Natural killer cell (primary cell): Measurements from ENCODE around the gene ARHGEF39. TPM values are rescaled to one million over a fixed set of nuclear protein-coding genes. Genes with fewer than 3 reads are reported as not detected.

Experiments
- ATAC-seq, 3 donors: fragments of 150-1000 bp in 2 of 3; fragments of 200-7000 bp in 1 of 3; cut with Tn5 transposase; 1 replicate in 1 of 3; 2 replicates in 2 of 3; pipeline ENCODE4 v1.10.0; 2021; ENCODE audit warnings: mild to moderate bottlenecking in 2 of 3, moderate library complexity in 2 of 3
- DNase-seq, 2 donors: peaks; one replicate each; pipeline versions ENCODE4 v3.0.0 to v3.0.0-alpha.2; 2013 to 2021; ENCODE audit warnings: mixed read lengths in 1 of 2
- H3K27ac ChIP-seq: one replicate; pipeline ENCODE4 v1.5.1; 2013; ENCODE audit warnings: mild to moderate bottlenecking, low read length
- H3K27me3 ChIP-seq: one replicate; pipeline ENCODE4 v1.6.1; 2013; ENCODE audit warnings: low read length; ENCODE audit not compliant: control insufficient read depth, insufficient read depth
- H3K36me3 ChIP-seq: one replicate; pipeline ENCODE4 v1.6.1; 2013; ENCODE audit warnings: low read length; ENCODE audit not compliant: control insufficient read depth, insufficient read depth
- H3K4me1 ChIP-seq: one replicate; pipeline ENCODE4 v1.6.1; 2013; ENCODE audit warnings: low read length; ENCODE audit not compliant: control insufficient read depth, insufficient read depth
- H3K4me3 ChIP-seq: one replicate; pipeline ENCODE4 v1.5.1; 2013; ENCODE audit warnings: low read length
- H3K9me3 ChIP-seq: one replicate; pipeline ENCODE4 v1.6.1; 2013; ENCODE audit warnings: low read length; ENCODE audit not compliant: control insufficient read depth, insufficient read depth
- H3K27ac Mint-ChIP-seq, 2 donors: one replicate each; pipeline ENCODE4 v1.8.0; 2022; ENCODE audit warnings: mild to moderate bottlenecking in 2 of 2, mixed read lengths in 2 of 2, moderate library complexity in 1 of 2
- H3K27me3 Mint-ChIP-seq, 2 donors: one replicate each; pipeline ENCODE4 v1.8.0; 2022; ENCODE audit warnings: low read depth in 2 of 2, mixed read lengths in 2 of 2
- H3K36me3 Mint-ChIP-seq: one replicate; pipeline ENCODE4 v1.8.0; 2022; ENCODE audit warnings: mixed read lengths
- H3K4me1 Mint-ChIP-seq, 2 donors: one replicate each; pipeline ENCODE4 v1.8.0; 2022; ENCODE audit warnings: mixed read lengths in 2 of 2
- H3K4me3 Mint-ChIP-seq: one replicate; pipeline ENCODE4 v1.8.0; 2022; ENCODE audit warnings: mild to moderate bottlenecking, moderate library complexity, mixed read lengths
- H3K9me3 Mint-ChIP-seq, 2 donors: one replicate each; pipeline ENCODE4 v1.8.0; 2022; ENCODE audit warnings: mixed read lengths in 2 of 2
- CTCF ChIP-seq: fragments of 200-600 bp; IDR thresholded peaks from one replicate; pipeline ENCODE4 v1.8.0; 2022; ENCODE audit warnings: antibody characterized with exemption
- WGBS: methylation state at CpG from one replicate; pipeline ENCODE4 v1.1.7; 2013; ENCODE audit warnings: missing lambda C conversion rate; ENCODE audit not compliant: insufficient coverage; 5-methylcytosine and 5-hydroxymethylcytosine counted together
- intact Hi-C: fragments of 100-400 bp; cut with micrococcal nuclease; formaldehyde crosslinking; loops from one replicate; pipeline ENCODE4 v1.14.2; 2022
- total RNA-seq, 4 donors: library from RNA; stranded (reverse); fragments of 120-200 nt in 1 of 4; gene quantifications; one replicate each; pipeline versions ENCODE4 v1.2.3 to v1.2.4, GENCODE V29; 2013 to 2022

ARHGEF39 gene
- total RNA-seq, 3 donors from 2014 or later (not counting 1 experiment from before 2014, with no cell fraction given) = 1.3 to 3.2 (median 1.5) TPM

- H3K27me3 ChIP-seq = no peaks in the 10 kb centered on the region
- peaks cover 42% of the 10 kb centered on the region for H3K4me1 ChIP-seq
- Mint-ChIP-seq H3K9me3 (no peaks in the 10 kb centered on the region), H3K4me1 (peaks cover 61 to 62% of the 10 kb centered on the region in 2 donors), H3K27ac (peak overlapping the region; percentile 94 to 97), H3K36me3 (no peaks in the 10 kb centered on the region), H3K4me3 (peak overlapping the region; percentile 76), H3K27me3 (no peaks in the 10 kb centered on the region)
- H3K9me3 ChIP-seq = no peaks in the 10 kb centered on the region
- 96% methylated on average over 6 of the region's 9 CpGs for WGBS
- H3K36me3 ChIP-seq = no peaks in the 10 kb centered on the region
- H3K4me3 ChIP-seq = no peak overlapping the region
- DNase-seq (no peak), ATAC-seq (peak in 2 of 3 donors; percentile 22 to 34)
- TF ChIP-seq CTCF = no peak
- H3K27ac ChIP-seq = peak overlapping the region; percentile 80
- intact Hi-C loops = no loop called here
Observed at GRCh38 chr9:35636135-35636876, 28.7 kb downstream of the ARHGEF39 start.

GRCh38 chr9:35635730-35636129 lies 29.3 kb downstream of the ARHGEF39 start:
- ATAC-seq (no peak), DNase-seq (no peak)
- no peak overlapping the region for H3K4me3 ChIP-seq
- Mint-ChIP-seq H3K36me3 (no peaks in the 10 kb centered on the region), H3K27me3 (no peaks in the 10 kb centered on the region), H3K4me3 (peak overlapping the region; percentile 76), H3K9me3 (no peaks in the 10 kb centered on the region), H3K4me1 (peaks cover 56 to 57% of the 10 kb centered on the region in 2 donors), H3K27ac (peak overlapping the region; percentile 94 to 97)
- intact Hi-C loops = loop anchor here (2.0 kb wide), 1 partner anchor 15 kb away; no protein-coding TSS in a partner anchor
- no peak for TF ChIP-seq CTCF
- H3K27ac ChIP-seq = peak overlapping the region; percentile 80
- H3K9me3 ChIP-seq = no peaks in the 10 kb centered on the region
- no peaks in the 10 kb centered on the region for H3K27me3 ChIP-seq
- no peaks in the 10 kb centered on the region for H3K36me3 ChIP-seq
- H3K4me1 ChIP-seq = peaks cover 42% of the 10 kb centered on the region

GRCh38 chr9:35629597-35629996 lies 35.4 kb downstream of the ARHGEF39 start:
- 94% methylated on average over 5 of the region's 5 CpGs for WGBS
- Histone ChIP-seq H3K9me3 (no peaks in the 10 kb centered on the region), H3K36me3 (no peaks in the 10 kb centered on the region), H3K4me1 (no peaks in the 10 kb centered on the region), H3K27ac (no peak overlapping the region), H3K4me3 (no peak overlapping the region), H3K27me3 (no peaks in the 10 kb centered on the region)
- Mint-ChIP-seq H3K9me3 (no peaks in the 10 kb centered on the region), H3K36me3 (no peaks in the 10 kb centered on the region), H3K4me3 (no peak overlapping the region), H3K4me1 (peaks cover 2 to 9% of the 10 kb centered on the region in 2 donors), H3K27ac (no peak overlapping the region), H3K27me3 (no peaks in the 10 kb centered on the region)
- ATAC-seq (no peak), DNase-seq (no peak)
- no peak for TF ChIP-seq CTCF
- intact Hi-C loops = no loop called here
